Activated T-helper 9 cell treated with anti-CD3 and anti-CD28 coated beads, Interleukin-2, amount 50 U/mL, for 16 hours (primary cell): ENCODE measurements around the gene RNF157.

Experiments used
- DNase-seq: peaks from one replicate; pipeline ENCODE4 v3.0.0-alpha.2; 2020; ENCODE audit warnings: low read depth

The RNF157 gene

GRCh38 chr17:76155988-76156661 is 84.2 kb downstream of the RNF157 start:
- DNase-seq: no peak

- DNase-seq: no peak
Measured at GRCh38 chr17:76154936-76155845, 85.1 kb downstream of the RNF157 start.

- no peak for DNase-seq
Measured at GRCh38 chr17:76154292-76154691, 86.0 kb downstream of the RNF157 start.

- no peak for DNase-seq
Measured at GRCh38 chr17:76153640-76154039, 86.7 kb downstream of the RNF157 start.

GRCh38 chr17:76153202-76153601 is 87.1 kb downstream of the RNF157 start:
- DNase-seq: no peak

- DNase-seq: no peak
Measured at GRCh38 chr17:76152591-76152990, 87.7 kb downstream of the RNF157 start.

GRCh38 chr17:76151896-76152454 is 88.3 kb downstream of the RNF157 start:
- DNase-seq: no peak

- no peak for DNase-seq
Measured at GRCh38 chr17:76150712-76151622, 89.3 kb downstream of the RNF157 start.

- no peak for DNase-seq
Measured at GRCh38 chr17:76149214-76149613, 91.1 kb downstream of the RNF157 start.

- no peak for DNase-seq
Measured at GRCh38 chr17:76148015-76148326, 92.3 kb downstream of the RNF157 start.

GRCh38 chr17:76147211-76148014 is 92.9 kb downstream of the RNF157 start:
- DNase-seq: no peak

- no peak for DNase-seq
Measured at GRCh38 chr17:76146053-76146851, 94.0 kb downstream of the RNF157 start.

- DNase-seq: no peak
Measured at GRCh38 chr17:76145231-76146052, 94.9 kb downstream of the RNF157 start.

GRCh38 chr17:76142585-76143041 is 97.7 kb downstream of the RNF157 start:
- DNase-seq: no peak

GRCh38 chr17:76142039-76142584 is 98.2 kb downstream of the RNF157 start:
- no peak for DNase-seq

GRCh38 chr17:76141212-76142038 is 98.9 kb downstream of the RNF157 start, which contains the start of gene FOXJ1:
TSS of gene FOXJ1 (minus strand) at chr17:76141245. CDS start at chr17:76140395, 850 bp downstream.
- peak; percentile 84 for DNase-seq

- no peak for DNase-seq
Measured at GRCh38 chr17:76140661-76141211, 99.6 kb downstream of the RNF157 start.
